ENCODE measurements around the gene MSL3. TPM values are rescaled to one million over a fixed set of nuclear protein-coding genes. Genes with fewer than 3 reads are reported as not detected.

Gene MSL3
- polyA plus RNA-seq, 1 donor (not counting 4 experiments of a cell fraction or from before 2014, with no cell fraction given), result 30.7 TPM

- H3K9ac ChIP-seq (ENCODE audit: control insufficient read depth, extremely low read depth, insufficient read depth, low read length), result no peak overlapping the region
- H3K27ac ChIP-seq (ENCODE audit: control insufficient read depth, insufficient read depth, low read length), result no peak overlapping the region
- dilution Hi-C loops (cut with MboI; ENCODE audit: extremely low pct_ligation_motif_present, low sequenced_read_pairs), result no loop called here
- H3K27me3 ChIP-seq (ENCODE audit: control insufficient read depth, extremely low read depth, insufficient read depth, low read length), result no peaks in the 10 kb centered on the region
- no peaks in the 10 kb centered on the region for H3K9me3 ChIP-seq (ENCODE audit: control insufficient read depth, low read depth, low read length)
- TF ChIP-seq CTCF (optimal IDR thresholded peaks at IDR 0.05 in 1 of 3, IDR thresholded peaks at IDR 0.05 in 1 of 3, conservative IDR thresholded peaks at IDR 0.05 in 1 of 3; ENCODE audit: extremely low read depth in 1 of 3, insufficient read depth in 2 of 3, low read length in 3 of 3), result no peak
- no peak for TF ChIP-seq EZH2 (IDR thresholded peaks at IDR 0.05; ENCODE audit: low read length)
- H2AFZ ChIP-seq (ENCODE audit: control insufficient read depth, low read length), result no peak overlapping the region
- H3K9me1 ChIP-seq (ENCODE audit: control insufficient read depth, extremely low read depth, insufficient read depth, low read length), result no peaks in the 10 kb centered on the region
- FAIRE-seq (no peak), DNase-seq (ENCODE audit: low read depth, low spot score) (no peak)
- no peaks in the 10 kb centered on the region for H3K36me3 ChIP-seq (ENCODE audit: control insufficient read depth in 2 of 2, extremely low read depth in 1 of 2, insufficient read depth in 2 of 2, low read length in 2 of 2)
- no peaks in the 10 kb centered on the region for H3K4me1 ChIP-seq (ENCODE audit: control insufficient read depth, extremely low read depth, insufficient read depth, low read length)
- H3K79me2 ChIP-seq (ENCODE audit: control insufficient read depth, insufficient read depth, low read length), result no peaks in the 10 kb centered on the region
- no peaks in the 10 kb centered on the region for H4K20me1 ChIP-seq (ENCODE audit: control insufficient read depth, extremely low read depth, insufficient read depth, low read length)
- no peak overlapping the region for H3K4me2 ChIP-seq (ENCODE audit: control insufficient read depth, extremely low read depth, insufficient read depth, low read depth, low read length)
- H3K4me3 ChIP-seq (ENCODE audit: control insufficient read depth in 2 of 3, extremely low read depth in 1 of 3, insufficient read depth in 2 of 3, low read depth in 1 of 3, low read length in 3 of 3), result no peak overlapping the region
These were observed 8.0 kb upstream of the MSL3 start for GRCh38 chrX:11750046-11750445.

GRCh38 chrX:11750694-11751093 is 7.3 kb upstream of the MSL3 start:
- FAIRE-seq (no peak), DNase-seq (ENCODE audit: low read depth, low spot score) (no peak)
- TF ChIP-seq EZH2 (IDR thresholded peaks at IDR 0.05; ENCODE audit: low read length) (no peak), CTCF (optimal IDR thresholded peaks at IDR 0.05 in 1 of 3, IDR thresholded peaks at IDR 0.05 in 1 of 3, conservative IDR thresholded peaks at IDR 0.05 in 1 of 3; ENCODE audit: extremely low read depth in 1 of 3, insufficient read depth in 2 of 3, low read length in 3 of 3) (no peak)
- Histone ChIP-seq H3K27me3 (ENCODE audit: control insufficient read depth, extremely low read depth, insufficient read depth, low read length) (no peaks in the 10 kb centered on the region), H3K4me2 (ENCODE audit: control insufficient read depth, extremely low read depth, insufficient read depth, low read depth, low read length) (no peak overlapping the region), H3K9ac (ENCODE audit: control insufficient read depth, extremely low read depth, insufficient read depth, low read length) (no peak overlapping the region), H2AFZ (ENCODE audit: control insufficient read depth, low read length) (no peak overlapping the region), H3K79me2 (ENCODE audit: control insufficient read depth, insufficient read depth, low read length) (no peaks in the 10 kb centered on the region), H3K27ac (ENCODE audit: control insufficient read depth, insufficient read depth, low read length) (no peak overlapping the region), H3K4me3 (ENCODE audit: control insufficient read depth in 2 of 3, extremely low read depth in 1 of 3, insufficient read depth in 2 of 3, low read depth in 1 of 3, low read length in 3 of 3) (no peak overlapping the region), H3K4me1 (ENCODE audit: control insufficient read depth, extremely low read depth, insufficient read depth, low read length) (no peaks in the 10 kb centered on the region), H3K9me1 (ENCODE audit: control insufficient read depth, extremely low read depth, insufficient read depth, low read length) (no peaks in the 10 kb centered on the region), H4K20me1 (ENCODE audit: control insufficient read depth, extremely low read depth, insufficient read depth, low read length) (no peaks in the 10 kb centered on the region), H3K9me3 (ENCODE audit: control insufficient read depth, low read depth, low read length) (no peaks in the 10 kb centered on the region), H3K36me3 (ENCODE audit: control insufficient read depth in 2 of 2, extremely low read depth in 1 of 2, insufficient read depth in 2 of 2, low read length in 2 of 2) (no peaks in the 10 kb centered on the region)
- dilution Hi-C loops (cut with MboI; ENCODE audit: extremely low pct_ligation_motif_present, low sequenced_read_pairs), result no loop called here

Data from keratinocyte (primary cell).